HG03064 (cell line): ENCODE data around the gene PCIF1.

Experiments
- ATAC-seq: cut with Tn5 transposase; IDR thresholded peaks from one replicate; pipeline ENCODE4 v1.9.1; 2021; ENCODE audit warnings: low read depth; ENCODE audit not compliant: unreplicated experiment

PCIF1 gene

DNA sequence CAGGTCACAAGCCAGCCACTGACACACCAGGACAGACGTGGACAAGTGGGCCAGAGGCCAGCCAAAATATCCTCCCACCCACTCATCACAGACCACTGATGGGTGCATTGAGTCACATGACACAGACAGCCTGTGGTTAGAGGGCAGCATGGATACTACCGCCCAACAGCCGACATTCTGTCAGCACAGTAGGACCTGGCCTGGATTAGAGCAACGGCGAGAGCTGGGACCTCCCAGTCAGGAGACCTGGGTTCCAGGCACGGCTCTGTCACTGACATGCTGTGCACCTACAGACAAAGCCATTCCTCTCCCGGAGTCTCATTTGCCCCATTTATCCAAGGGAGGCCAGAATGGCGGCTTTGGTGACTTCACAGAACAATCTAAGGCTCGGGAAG, 29.5 kb downstream of the PCIF1 start:
- ATAC-seq, result no peak

- no peak for ATAC-seq
Observed at GRCh38 chr20:45965169-45966002, 30.9 kb downstream of the PCIF1 start.

DNA sequence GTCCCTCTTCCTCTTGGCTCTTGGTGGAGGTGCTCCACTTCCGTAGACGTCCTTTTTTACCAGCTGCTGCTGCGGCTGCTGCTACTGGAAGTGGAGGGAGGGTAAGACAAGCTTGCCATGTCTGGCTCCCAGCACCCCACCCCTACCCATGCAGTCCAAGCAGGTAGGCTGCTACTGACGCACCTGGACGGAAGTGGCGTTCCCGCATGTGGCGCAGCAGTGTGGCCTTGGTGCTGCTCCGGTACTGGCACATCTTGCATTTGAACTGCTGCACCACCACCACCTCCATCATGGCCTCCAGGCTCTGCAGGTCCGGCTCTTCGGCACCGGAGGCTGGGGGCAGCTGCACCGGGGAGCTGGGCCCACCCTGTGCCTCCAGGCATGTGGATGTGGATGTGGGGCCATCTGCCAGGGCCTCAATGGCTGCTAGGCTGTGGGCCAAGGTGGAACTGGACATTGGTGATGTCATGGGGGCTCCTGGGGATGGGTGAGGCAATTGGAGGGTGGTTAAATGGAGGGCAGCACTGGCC, 33.1 kb downstream of the PCIF1 start:
- no peak for ATAC-seq

DNA sequence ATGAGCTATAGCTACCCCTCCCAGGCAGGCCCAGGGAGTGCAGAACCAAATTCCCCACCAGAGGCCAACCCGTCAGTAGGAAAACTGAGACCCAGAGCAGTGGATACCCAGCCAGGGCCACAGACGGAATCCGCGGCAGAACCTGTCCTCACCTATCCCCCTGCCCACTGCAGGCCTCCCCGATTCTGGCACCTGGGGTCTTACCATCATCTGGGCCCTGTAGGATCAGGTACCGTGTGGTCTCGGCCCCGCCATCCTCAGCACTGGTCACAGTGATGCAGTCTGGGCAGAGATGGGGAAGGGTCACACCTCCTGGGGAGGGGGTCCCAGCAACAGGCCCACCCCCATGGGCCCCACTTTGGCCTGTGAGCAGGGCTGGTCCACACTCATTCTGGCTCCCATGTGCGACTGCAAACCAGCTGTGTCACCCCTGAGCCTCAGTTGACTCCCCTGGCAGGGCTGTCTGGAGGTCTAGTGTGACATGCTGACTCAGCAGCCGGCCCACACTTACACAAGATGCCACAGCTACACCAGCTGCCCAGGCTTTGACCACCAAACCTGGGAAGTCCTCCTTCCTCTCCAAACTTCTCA, 33.7 kb downstream of the PCIF1 start:
- ATAC-seq, result no peak

GRCh38 chr20:45968801-45969711, 34.6 kb downstream of the PCIF1 start:
- no peak for ATAC-seq

DNA sequence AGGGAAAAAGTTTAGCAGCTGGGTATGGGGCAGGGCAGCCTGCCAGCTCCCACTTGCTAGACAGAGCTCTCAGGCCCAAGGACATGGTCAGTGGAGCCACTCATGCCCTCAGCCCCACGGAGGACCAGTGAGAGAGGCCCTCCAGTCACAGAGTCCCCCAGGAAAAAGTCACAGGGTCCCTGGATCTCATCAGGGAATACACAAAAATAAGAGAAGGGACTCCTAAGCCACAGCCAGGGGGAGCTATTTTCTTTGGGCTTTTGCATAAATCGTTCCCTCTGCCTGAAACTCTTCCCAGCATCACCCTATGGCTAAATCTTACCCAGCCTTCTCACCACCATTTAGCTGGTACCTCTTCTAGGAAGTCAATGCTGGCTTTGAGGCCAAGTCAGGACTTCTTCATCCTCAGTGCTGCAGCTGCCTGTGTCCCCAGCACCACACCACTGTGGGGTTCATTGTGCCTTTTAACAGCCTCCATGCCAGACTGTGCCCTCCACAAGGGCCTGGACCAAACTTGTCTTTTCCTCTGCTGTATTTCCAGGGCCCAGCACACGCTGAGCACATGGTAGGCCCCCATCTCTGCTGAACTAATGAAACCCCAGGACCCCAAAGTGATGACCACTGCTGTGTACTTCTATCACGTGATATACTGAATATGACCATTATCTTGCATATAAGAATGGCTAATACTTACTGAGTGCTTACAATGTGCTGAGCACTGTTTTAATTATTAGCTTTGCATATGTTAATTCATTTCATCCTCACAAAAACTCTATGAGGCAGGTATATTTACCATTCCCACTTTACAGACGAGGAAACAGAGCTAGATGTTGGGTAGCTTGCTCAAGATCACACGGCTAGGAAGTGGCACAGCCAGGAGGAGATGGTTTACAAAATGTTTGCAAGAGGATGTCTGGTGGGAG, 35.5 kb downstream of the PCIF1 start:
- no peak for ATAC-seq

DNA sequence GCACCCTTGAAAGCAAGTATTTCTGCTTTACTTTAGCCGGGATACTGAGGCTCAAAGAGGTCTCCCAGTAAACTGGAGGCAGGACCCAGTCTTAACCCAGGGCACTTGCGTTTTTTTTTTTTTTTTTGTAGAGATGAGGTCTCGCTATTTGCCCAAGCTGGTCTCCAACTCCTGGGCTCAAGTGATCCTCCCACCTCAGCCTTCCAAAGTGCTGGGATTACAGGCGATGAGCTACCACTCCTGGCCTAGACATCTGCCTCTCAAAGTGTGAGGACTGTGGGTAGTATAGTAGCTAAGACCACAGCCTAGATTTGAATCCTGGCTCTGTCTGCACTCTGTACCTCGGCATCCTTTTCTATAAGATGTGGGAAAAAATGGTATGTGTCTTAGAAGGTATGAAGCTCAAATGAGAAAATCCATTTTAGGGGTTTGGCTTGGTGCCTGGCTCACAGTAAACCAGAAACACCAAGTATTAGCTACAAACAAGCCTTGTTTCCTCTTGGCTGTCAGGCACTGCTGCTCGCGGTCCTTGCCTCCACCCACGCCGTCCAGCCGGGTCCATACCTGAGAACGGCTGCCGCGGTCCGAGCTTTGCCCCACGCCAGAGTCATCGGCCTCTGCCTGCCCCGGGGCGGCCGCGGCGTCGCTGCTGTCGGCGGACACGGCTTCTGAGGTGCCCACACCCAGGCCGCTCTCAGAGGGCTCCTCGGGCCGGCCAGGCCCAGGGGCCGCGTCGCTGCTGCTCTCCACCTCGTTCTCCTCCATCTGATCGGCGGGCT, 36.4 kb downstream of the PCIF1 start:
- ATAC-seq, result no peak

DNA sequence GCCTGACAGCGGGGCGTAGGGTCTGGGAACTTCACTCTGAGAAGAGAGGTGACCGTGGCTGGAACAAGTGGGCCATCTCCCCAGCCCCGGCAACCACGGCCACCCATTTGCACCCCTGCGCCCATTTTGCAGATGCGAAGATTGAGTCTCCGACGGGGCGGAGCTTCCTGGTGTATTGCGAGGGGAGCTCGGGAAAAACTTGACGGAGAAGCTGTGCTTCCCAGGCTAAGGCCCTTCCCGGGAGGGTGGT, 36.9 kb downstream of the PCIF1 start:
- peak; percentile 8 for ATAC-seq

DNA sequence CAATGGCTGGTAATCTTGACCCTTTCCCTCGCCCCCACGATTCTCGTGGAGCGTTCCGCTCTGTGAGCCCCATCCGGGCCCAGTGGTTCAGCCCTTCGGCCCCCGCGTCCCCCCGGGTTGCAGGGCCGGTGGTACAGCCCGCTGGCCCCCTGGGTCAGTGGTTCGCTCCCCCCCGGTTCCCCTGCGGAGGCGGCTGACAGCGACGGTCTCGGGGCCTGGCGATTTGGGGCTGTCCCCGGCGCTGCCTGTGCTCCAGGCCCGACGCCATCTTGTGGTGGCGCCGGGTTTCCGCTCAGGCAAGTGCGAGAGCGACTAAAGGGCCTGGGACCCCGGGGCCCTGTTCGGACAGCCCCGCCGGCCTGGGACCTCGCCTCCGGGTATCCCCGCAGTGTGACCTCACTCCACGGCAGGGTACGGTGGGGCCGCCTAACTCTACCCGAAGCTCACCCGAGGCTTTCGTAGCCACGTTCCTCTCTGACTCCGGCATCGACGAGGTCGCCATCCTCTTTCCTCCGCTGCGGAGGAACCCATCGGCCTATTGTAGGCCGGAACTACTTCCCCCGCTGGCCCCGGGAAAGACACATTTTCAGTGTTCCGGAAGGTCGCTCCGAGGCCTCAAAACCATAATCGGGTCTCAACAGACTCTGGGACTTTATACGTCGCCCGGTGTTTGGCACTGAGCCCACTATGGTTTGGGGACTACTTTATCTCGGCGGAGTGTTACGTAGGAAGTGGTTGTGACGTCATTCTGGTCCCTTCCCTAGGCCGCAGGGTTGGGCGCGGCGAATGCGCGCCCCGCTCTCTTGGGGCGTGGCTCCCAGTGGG, 37.4 kb downstream of the PCIF1 start, which contains the start of gene ZNF335:
TSS of gene ZNF335 (minus strand) at position 529 of the 825 bp plus-strand sequence. CDS start 793 bp downstream, outside the sequence.
- peak; percentile 75 for ATAC-seq

DNA sequence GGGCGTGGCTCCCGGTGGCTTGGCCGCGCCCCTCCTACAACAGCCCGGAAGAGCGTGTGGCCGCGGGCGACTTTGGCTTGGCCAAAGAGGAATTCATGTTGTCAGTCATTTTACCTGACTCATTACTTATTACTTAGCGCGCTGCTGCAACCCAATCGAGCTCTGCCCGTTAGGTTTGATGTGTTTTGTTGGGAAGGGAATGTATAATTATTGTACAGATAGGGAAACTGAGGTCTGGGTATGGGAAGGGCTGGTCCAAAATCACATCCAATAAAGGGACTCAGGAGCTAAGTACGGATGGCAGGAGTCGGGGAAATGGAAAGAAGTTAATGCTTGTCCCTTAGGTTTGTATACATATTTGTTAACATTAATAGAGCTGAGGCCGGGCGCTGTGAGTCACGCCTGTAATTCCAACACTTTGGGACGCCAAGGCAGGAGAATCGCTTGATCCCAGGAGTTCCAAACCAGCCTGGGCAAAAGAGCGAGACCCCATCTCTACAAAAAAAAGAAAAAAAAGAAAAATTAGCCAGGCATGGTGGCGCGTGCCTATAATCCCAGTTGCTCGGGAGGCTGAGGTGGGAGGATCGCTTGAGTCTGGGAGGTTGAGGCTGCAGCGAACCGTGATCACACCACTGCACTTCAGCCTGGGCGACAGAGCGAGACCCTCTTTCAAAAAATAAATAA, 38.2 kb downstream of the PCIF1 start:
- no peak for ATAC-seq

GRCh38 chr20:45974896-45975565, 40.5 kb downstream of the PCIF1 start:
- ATAC-seq, result no peak

GRCh38 chr20:45975686-45976085, 41.2 kb downstream of the PCIF1 start:
- no peak for ATAC-seq

DNA sequence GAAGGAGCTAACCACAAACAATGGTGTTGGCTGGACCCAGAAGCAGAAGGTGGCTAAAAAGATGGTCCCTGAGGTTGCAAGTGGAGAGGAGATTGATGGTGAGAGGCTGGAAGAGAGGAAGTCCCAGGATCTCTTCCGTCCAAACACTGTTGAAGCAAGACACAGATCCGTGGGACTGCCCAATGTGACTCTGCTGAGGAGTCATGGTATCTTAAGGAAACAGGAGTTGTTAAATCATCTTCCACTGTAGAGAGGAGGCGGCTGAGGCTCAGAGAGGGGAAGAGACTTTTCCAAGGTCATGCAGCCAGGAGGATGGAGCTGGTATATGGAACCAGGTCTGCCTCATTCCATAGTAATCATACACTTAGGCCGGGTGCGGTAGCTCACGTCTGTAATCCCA, 41.6 kb downstream of the PCIF1 start:
- ATAC-seq, result no peak

GRCh38 chr20:45981261-45981660, 46.8 kb downstream of the PCIF1 start:
- ATAC-seq, result no peak

GRCh38 chr20:45983279-45983743, 48.8 kb downstream of the PCIF1 start:
- no peak for ATAC-seq

GRCh38 chr20:45985573-45985972, 51.1 kb downstream of the PCIF1 start:
- no peak for ATAC-seq

DNA sequence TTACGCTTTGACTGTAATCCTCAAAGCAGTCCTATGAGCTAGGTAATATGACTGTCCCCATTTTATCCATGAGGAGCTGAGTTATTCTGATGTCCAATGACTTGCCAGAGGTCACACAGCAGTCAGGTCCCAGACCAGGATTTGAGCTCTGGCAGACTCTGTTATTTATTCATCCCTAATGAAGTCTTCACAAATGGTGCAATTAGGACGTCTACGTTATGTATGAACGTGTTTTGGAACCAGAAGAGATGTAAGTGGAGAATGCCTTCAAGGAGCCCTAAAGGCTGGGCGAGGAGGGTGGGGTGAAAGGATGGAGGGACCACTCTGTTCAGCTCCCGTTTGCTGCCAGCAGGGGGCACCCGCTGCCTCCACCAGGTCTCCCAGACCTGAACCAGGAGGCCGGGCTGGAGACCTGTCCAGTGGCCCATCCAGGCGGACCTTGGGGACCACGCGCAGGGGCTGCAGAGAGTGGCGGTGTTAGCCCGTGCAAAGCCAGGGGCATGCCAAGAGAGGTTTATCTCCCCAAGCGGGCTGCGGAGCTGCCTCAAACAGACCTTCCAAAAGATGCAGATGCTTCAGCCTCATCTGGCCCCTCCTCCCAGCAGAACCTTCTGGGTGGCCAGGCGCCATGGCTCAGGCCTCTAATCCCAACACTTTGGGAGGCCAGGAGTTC, 52.8 kb downstream of the PCIF1 start:
- ATAC-seq, result no peak
